ENCODE measurements around the gene ENOX1.

ENOX1 gene

DNA sequence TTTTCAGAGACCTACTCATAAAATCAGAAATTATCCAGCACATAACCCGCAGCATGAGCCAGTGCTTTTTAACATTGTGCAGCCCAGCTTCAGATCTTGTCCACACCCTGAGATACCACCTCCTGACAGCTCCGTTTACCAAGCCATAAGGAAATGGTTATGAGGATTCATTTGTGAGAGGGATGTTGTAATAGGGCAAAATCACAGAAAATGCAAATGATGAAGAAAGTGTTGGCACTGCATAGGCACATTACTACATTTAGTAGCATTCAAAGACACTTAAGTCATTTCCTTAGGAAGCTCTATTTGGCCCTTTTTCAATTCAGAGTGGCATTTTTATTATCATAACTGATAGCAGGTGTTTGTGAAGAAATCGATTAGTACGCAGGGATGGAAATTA, 485.9 kb downstream of the ENOX1 start:
- peak; percentile 83 for DNase-seq

DNA sequence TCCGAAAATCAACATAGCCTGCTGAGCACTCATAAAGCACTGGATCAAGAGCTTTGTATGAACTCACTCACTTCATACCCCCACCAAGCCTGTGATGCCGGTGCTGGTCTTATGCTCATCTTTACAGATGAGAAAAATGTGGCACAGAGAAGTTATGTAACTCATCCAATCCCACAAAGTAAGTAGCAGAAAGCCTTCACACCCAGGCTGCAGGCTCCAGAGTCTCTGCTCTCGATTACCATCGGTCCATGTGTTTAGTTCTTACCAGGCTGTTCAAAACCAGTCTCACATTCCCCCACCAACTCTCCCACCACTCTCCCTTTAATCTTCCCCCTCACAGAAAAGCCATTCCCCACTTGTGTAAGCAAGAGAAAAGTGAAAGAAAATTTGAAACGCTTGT, 487.4 kb downstream of the ENOX1 start:
- DNase-seq: no peak

GRCh38 chr13:43298816-43299215, 488.0 kb downstream of the ENOX1 start:
- DNase-seq: no peak

DNA sequence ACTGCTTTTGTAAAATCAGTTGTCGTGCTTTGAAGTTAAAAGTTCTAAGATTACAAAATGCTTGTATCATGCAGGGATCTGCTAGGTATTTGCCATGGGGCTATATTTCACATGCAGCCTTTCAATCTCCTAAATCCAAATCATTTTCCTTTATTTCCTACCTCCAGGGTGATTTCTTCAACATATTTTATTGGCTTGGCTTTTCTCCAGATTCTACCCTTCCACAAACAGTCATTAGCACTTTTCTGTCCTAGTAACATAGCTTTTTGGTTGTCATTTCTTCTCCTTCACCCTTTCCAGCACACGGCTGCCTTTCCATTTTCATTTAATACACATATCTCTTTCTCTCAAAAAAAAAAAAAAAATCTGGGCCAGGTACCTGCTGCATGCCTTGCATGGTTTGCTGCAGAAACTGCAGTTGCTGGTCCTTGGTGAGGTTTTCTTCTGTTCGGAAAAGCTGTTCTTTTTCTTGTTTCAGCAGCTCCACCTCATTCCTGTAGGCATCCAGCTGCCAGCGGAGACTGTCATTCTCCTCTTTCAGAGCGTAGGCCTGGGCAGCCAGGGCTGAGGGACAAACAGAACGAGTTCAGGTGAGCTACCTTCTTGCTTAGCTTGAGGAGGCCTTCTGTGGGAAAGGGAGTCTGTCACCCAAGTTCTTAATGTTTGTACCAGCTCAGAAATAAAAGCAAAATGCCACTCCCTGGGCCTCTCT, 488.6 kb downstream of the ENOX1 start:
- DNase-seq: no peak

GRCh38 chr13:43295825-43296564, 490.8 kb downstream of the ENOX1 start:
- DNase-seq: no peak

DNA sequence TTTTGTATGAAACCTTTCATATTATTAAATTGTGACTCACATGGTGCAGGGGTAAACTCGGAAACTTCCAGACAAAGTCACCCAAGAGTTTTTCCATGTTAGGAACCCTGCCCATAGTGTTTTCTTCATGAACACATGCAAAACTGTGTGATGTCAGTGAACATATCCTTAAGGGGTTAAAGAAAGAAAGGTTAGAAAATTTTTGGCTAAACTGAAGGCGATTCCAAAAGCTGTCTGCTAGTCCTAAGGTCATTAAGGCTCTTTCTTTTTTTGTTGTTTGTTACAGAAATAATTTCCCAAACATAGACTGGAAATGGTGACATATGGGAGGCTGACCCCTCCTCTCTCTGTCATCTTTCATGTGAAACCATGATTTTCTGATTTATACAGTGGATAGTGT, 491.5 kb downstream of the ENOX1 start:
- no peak for DNase-seq

- DNase-seq: no peak
Measured at GRCh38 chr13:43294412-43294811, 492.4 kb downstream of the ENOX1 start.

DNA sequence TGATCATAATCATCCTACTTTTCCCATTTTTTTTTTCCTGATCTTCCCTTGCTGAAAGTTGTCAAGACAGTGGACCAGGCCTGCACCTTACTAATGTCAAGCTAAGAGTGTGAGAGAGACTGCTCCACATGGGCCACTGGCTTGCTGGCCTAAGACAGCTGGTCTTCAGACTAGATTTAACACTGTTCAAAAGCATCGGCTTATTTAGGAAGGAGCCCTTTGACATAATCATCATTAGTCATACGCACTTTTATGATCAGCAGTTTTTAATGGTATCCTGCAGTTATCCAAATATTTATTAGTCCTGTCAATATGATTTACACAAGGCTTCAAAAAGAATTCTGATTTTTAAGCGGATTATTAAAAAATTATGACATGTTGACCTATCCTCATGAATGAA, 492.8 kb downstream of the ENOX1 start:
- DNase-seq: no peak

GRCh38 chr13:43293561-43293960, 493.2 kb downstream of the ENOX1 start:
- DNase-seq: no peak

GRCh38 chr13:43293008-43293407, 493.8 kb downstream of the ENOX1 start:
- DNase-seq: no peak

- DNase-seq: no peak
Measured at GRCh38 chr13:43291287-43292060, 495.3 kb downstream of the ENOX1 start.

DNA sequence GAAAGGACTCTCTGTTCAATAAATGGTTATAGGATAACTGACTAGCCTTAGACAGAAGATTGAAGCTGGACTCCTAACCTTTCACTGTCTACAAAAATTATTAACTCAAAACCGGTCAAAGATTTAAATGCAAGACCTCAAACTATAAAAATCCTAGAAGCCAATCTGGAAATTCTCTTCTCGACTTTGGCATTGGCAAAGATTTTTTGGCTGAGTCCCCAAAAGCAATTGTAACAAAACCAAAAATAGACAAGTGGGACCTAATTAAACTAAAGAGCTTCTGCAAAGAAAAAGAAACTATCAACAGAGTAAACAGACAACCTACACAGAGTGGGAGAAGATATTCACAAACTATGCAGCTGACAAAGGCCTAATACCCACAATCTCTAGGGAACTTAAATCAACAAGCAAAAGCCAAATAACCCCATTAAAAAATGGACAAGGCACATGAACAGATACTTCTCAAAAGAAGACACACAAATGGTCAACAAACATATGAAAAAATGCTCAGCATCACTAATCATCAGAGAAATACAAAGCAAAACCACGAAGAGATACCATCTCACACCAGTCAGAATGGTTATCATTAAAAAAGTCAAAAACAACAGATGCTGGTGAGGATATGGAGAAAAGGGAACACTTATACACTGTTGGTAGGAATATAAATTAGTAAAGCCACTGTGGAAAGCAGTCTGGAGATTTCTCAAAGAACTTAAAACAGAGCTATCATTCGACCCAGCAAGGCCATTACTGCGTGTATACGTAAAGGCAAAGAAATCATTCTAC, 497.1 kb downstream of the ENOX1 start:
- DNase-seq: peak; percentile 47

DNA sequence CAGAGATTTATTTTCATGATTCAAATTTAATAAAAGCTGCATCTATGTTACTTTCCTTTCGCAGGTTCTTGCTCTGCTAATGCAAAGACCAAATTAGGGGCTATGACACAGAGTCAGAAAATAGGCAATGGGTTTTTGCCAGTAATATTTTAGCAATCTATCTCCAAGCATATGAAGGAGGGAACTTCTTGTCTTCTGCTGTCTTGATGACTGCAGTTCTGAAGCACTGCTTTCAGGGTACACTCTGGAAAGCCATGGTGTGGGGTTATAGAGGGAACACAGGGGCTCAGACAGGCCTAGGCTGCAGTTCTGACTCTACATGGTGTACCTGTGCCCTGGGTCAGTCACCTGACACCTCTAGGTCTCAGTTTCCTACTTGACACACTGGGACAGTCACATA, 500.0 kb downstream of the ENOX1 start:
- no peak for DNase-seq

- DNase-seq: peak; percentile 60
Measured at GRCh38 chr13:43285933-43286597, 500.7 kb downstream of the ENOX1 start.

GRCh38 chr13:43284162-43284561, 502.6 kb downstream of the ENOX1 start:
- DNase-seq: peak; percentile 81

- no peak for DNase-seq
Measured at GRCh38 chr13:43279696-43280095, 507.1 kb downstream of the ENOX1 start.

DNA sequence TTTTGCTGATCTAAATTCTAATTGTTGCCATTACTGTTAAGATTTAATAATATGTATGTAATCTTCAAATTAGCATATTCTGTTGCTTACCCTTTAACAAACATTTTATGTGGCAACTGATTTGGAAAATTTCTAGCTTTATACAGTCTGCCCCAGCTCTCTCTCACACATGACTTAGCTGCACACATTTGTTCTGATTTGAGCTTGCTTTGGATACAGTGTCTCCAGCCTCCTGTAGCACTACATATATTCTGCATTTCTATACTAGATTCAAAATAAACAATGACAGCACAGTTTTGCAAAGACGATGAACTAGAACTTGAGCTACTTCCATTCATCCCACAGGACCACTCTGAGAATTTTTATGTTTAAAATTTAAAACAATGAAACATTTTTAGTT, 508.6 kb downstream of the ENOX1 start:
- no peak for DNase-seq

- DNase-seq: no peak
Measured at GRCh38 chr13:43277142-43277541, 509.6 kb downstream of the ENOX1 start.

DNA sequence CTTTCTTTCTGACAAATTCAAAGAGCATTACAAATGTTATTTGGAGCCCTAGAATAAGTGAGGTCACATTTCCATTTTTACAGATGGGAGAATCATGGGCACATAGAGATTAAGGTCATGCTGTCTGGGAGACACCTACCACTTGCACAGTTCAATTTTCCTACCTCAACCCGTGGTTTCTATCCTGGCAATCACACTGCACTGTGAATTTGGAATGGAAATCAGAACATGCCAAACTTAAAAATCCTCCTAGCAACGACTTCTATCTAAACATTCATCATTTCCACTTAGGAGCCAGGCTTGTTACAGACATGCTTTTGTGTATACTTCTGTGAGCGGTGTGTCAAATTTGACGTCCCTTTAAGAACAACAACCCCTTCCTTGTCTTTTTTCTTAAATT, 511.9 kb downstream of the ENOX1 start:
- no peak for DNase-seq

DNA sequence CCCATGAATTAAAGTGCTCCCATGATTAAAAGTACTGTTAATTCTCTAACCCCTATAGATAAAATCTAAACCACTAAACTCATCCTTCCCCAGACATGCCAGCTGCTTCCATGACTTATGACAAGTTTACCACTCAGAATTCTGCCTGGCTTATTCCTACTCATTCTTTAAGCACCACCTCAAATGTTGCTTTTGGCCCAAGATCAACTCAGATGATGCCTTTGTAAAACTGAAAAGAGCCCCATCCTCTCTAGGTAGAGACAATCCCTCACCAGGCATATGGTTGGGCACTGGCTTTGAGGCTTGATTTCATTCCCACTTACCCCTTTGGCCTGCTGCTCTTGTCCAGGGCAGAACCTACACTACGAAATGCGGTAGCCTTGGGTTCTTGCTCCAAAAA, 513.4 kb downstream of the ENOX1 start:
- DNase-seq: peak; percentile 76

GRCh38 chr13:43272851-43273250, 513.9 kb downstream of the ENOX1 start:
- no peak for DNase-seq

DNA sequence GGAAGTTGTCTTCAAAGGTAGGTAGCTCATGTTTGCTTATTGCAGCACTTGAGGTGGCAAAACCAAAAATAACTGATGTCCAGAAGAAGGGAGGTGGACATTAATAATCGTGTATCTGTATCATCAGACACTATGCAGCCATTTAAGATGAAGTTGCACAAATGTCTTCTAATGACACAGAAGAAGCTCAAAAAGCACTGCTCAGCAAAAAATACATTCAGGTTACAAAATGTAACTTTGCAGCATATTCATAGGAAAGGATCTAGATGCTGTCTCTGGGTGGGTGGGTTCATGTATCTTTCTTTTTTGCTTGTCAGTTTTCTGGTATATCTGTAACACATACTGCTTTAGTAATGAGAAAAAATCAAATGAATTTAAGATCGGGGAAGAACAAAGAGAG, 515.6 kb downstream of the ENOX1 start:
- DNase-seq: no peak

All from fibroblast of skin of right quadriceps (primary cell).